GM19239 (cell line): ENCODE results near the gene SLC35A2.

ENCODE experiments used
- DNase-seq: peaks from one replicate; pipeline ENCODE4 v3.0.0; 2011; ENCODE audit warnings: low spot score; ENCODE audit not compliant: insufficient read length
- FAIRE-seq: peaks from 2 replicates; lab custom pipeline; 2011; peaks lifted over from hg19 to GRCh38; lab: Jason Lieb, UNC

Gene SLC35A2

DNA sequence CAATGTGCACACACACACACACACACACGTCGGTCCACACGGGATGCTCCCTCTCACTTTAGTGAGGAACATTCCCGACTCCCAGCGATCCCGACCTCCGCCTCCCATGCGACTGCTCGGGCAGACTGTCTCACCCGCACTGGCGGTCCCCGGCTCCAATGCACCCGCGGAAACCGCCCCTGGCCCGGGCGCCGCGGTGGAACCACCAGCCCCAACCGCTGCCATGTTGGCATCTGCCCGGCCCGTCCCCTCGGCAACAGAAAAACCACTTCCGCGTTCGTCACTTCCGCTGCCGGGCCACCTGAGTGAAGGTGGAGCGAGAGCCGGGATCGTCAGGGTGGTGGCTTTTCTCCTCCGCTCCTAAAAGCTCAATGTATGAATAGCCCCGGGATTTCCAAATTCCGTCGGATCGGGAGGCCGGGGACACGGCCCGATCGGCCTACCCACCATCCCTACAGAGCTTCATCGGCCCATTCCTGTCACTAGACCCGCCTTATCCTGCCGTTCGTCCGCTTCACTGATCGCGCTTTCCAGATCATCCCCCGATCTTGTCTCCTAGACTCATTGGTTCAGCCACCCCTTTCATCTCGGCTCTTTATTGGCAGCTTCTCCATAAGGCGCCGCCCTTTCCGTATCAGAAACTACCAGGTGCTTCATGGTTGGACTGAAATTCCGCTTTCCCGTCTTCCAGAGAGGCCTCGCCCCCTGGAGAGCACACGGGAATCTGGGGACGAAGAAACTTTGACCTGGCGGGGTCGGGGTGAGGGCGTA is at the start of gene SLC35A2:
TSS of gene SLC35A2 (minus strand) at position 235 of the 771 bp plus-strand sequence. CDS start at position 225, 10 bp downstream.
- FAIRE-seq: peak; percentile 99
- peak; percentile 68 for DNase-seq

DNA sequence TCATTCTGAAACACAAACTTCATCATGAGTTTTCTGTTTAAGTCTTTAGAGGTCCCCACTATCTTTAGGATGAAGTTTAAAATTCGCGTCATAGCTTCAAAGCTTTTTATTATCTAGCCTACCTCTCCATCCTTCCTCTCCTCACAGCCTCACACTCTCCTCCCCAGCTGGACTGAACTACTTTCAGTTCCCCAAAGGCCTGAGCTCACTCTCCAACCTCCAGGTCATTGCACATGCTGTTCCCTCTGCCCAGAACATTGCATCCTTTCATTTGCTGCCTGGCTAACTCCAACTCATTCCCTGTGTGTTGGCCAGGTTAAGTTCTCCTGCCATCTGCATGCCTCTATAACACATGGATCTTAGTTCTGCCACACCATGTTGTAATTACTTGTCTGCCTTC is 48.8 kb upstream of the SLC35A2 start:
- DNase-seq: no peak
- peak; percentile 97 for FAIRE-seq

GRCh38 chrX:48958635-48959094 is 47.2 kb upstream of the SLC35A2 start:
- peak; percentile 68 for FAIRE-seq

GRCh38 chrX:48957827-48958634 is 46.6 kb upstream of the SLC35A2 start:
- FAIRE-seq (peak; percentile 100), DNase-seq (peak; percentile 80)

More at GRCh38 chrX:48958635-48959094, 47.2 kb upstream of the SLC35A2 start:
- DNase-seq: no peak

DNA sequence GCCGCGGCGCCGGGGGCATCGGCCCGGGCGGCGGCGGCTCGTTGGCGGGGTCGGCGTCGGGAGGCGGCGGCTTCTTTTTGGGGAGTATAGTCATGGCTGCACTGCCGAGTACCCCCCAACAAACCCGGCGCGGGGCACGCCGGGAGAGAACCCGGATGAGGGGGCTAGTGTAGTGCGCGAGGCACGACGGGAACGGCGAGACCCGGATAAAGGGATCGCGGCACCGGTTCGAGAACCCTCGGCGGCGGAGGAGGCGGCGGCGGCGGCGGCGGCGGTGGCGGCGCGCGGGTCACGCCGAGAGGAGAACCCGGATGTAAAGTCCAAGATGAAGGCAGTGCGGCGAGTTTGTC is 46.0 kb upstream of the SLC35A2 start, which contains the start of gene OTUD5:
TSS of gene OTUD5 (minus strand) at position 131 of the 350 bp plus-strand sequence. CDS start at position 94, 37 bp downstream.
- no peak for FAIRE-seq
- DNase-seq: peak; percentile 74

DNA sequence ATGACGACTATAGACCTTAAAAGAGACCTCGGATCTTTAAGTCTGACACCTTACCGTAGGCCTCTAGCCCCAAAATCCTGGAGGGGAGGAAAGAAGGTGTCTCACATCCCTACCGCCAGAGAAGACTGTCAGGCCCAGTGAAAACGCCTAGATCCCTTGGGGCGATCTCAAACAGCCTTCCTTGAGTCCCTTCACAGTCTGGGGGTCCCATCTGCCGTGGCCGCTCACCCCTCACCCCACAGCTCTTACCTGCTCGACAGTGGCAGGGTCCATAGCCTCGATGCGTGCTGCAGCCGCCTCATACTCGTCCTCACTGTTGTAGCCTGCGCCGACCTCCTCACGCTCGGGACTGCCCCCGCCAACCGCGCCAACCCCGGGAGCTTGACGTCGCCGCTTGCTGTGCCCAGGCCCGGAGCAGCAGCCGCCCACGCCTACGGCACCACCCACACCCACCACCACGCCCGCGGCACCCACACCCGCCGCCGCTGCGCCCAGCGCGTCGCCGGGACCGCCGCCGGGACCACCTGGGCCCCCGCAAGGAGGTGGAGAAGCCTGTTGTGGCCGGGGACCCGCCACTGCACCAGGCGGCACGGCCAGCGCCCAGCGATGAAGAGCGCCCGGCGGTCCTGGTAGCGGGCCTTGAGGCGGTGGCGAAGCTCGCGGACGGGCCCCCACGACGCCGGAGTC is 45.4 kb upstream of the SLC35A2 start:
- no peak for DNase-seq
- FAIRE-seq: peak; percentile 78

DNA sequence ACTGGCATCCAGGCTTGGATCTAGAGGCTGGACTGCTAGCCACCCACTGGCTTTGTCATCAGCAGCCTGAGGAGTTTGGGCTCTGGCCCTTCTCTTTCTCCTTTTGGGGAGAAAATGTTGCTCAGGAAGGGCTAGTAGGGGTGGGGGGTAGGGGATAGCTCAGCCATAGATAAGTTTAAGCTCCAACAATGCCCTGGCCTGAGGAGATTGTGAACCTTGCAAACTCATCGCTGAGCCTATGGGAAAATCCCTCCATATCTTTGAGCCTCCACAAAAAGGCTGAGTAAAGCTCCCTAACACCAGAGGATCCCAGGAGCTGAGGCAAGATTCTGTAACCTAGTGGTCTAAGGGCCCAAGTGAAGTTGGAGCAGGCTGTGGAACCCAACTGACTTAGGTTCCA is 37.1 kb upstream of the SLC35A2 start:
- no peak for DNase-seq
- FAIRE-seq: no peak

DNA sequence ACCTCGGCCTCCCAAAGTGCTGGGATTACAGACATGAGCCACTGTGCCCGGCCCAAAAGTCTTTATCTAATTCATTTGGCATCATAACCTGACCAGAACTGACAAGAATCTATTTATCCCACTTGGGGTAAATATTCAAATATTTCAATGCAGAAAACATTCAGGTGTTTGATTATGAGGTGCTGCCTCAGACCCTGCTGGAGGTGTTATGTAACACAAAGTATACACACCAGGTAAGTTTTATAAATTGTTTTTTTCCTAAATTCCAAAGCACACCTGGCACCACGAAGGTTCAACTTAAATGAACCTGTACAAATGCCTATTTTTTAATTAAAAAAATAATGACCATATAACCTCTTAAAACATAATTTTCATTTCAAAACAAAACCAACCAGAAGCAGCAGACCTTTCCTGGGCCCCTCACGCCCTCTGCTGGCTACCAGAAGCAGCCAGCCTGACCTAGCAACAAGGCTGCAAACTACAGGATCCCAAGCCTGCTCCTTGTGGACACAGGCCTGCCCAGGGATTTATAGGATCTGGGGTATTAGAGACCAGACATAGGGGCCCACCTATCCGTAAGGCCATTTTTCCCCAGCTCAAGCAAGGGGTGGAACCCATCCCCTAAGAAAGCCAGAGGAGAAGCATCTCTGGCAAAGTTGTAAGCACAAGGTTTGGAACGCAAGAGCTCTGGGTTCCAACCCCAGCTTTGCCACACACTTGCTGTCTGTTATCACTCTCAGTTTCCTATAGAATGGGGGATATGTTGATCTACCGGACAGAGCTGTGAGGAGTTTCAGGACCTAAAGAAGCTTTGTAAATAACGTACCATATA is 34.3 kb upstream of the SLC35A2 start:
- peak; percentile 89 for FAIRE-seq
- DNase-seq: no peak

DNA sequence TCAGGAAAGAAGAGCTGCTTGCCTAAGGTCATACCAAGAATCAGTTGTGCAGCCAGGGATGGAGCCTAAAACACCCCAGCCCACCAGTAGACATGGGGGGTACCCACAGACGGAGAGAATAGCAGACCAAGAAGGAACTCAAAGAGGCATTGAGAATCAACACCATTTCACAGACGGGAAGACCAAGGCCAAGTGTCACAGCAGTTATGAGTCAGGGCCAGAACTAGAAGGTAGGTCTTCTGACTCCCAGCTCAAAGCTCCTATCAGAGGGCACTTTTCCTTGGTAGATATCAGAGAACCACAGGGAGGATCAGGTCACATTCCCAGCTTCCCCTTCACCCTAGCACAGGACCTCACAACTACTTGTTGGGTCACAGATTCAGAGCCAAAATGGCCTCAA is 31.4 kb upstream of the SLC35A2 start:
- DNase-seq: no peak
- FAIRE-seq: peak; percentile 53

GRCh38 chrX:48940404-48940955 is 29.0 kb upstream of the SLC35A2 start:
- FAIRE-seq (peak; percentile 64), DNase-seq (no peak)

- FAIRE-seq (no peak), DNase-seq (no peak)
Measured at GRCh38 chrX:48939524-48940228, 28.2 kb upstream of the SLC35A2 start.

DNA sequence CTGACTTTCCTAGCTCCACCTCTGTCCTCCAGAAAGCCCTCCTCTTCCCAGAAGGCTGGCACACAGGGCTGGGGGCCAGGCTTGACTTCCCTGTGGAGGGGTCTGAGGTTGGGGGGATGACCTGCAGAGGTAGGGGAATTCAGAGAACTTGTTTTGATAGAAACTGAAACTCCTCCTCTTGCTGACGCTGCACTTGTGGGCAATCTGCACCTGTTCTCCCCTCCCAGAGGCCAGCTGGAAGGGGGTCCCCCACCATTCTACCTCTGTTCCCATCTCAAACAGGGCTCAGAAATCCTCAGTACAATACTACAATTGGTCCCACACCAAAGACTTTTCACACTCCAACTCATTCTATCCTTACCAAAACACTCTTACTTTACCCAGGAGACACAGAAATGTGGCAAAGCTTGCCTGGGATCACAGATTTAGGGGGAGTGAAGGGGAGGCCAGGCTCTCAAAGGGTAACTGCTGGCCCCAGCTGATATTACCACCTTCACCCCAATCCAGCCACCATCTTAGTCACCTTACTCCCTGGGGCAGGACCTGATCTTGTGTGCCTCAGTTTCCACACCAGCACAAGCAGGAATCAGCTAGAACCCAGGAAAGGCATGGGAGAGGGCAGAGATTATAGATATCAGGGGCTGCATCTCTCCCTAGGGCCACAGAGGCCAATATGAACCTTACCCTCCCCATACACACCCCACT is 27.4 kb upstream of the SLC35A2 start:
- DNase-seq: no peak
- peak; percentile 99 for FAIRE-seq

DNA sequence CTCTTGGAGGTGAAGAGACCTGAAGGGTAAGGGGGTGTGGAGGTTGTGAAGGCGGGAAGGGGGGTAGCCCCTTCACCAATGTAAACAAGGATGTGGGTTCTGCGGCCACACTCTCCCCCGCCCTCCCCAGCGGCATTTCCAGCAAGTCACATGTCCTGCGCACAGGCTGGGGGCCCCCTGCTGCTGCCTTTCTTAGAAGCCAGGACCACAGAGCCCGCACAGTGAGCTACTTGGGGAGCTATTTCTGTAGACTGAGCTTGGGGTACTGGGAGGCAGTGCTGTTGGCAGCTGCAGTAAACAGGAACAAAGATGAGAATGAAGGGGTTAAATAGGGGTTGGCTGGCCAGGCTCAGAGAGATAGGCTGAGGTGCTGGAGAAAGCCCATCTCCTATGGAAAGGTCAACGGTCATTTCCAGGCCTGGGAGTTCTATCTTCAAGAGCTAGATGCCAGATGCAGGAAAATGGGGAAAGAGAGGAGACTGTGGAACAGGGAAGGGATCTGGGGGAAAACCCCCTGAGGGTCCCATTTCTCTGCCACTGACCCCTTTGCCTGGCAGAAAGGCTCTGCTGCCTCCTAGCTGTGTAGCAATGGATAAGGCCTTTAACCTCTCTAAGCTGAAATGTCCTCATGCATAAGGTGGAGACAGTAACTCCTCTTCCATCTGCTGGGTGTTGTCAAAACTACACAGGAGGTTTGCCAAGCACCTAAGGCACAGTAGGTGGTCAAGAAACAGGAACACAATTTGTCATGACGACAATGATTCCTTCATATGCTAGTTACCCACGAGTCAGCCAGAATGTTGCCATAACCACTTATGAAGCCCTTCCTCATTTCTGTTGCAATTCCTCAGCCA is 25.8 kb upstream of the SLC35A2 start:
- DNase-seq (no peak), FAIRE-seq (peak; percentile 100)

DNA sequence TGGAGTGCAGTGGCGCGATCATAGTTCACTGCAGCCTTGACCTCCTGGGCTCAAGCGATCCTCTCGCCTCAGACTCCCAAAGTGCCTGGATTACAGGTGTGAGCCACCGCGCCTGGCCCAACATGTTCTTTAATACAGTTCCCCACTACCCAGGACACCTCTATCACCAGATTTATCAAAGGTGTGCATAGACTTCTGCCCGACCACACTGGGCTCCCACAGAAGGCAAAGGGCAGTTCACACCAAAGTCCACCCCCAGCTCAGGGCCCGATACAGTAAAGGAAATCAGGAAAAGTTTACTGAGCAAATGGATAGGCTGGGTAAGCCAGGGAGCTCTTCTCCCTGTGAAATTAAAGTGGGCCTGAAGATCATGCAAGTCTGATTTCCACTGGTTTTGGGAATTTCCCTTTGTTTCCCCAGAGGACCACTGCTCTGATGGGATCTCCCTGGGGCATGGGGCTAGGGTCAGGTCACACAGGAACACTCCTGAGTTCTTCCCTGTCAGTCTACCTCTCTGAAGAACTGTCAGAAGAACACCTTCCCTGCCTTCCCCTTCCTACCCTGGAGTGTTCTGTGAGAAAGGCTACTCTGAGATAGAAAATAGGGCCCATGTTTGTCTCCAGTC is 25.1 kb upstream of the SLC35A2 start:
- DNase-seq (no peak), FAIRE-seq (no peak)

- DNase-seq (no peak), FAIRE-seq (no peak)
Measured at GRCh38 chrX:48935301-48935670, 23.8 kb upstream of the SLC35A2 start.

DNA sequence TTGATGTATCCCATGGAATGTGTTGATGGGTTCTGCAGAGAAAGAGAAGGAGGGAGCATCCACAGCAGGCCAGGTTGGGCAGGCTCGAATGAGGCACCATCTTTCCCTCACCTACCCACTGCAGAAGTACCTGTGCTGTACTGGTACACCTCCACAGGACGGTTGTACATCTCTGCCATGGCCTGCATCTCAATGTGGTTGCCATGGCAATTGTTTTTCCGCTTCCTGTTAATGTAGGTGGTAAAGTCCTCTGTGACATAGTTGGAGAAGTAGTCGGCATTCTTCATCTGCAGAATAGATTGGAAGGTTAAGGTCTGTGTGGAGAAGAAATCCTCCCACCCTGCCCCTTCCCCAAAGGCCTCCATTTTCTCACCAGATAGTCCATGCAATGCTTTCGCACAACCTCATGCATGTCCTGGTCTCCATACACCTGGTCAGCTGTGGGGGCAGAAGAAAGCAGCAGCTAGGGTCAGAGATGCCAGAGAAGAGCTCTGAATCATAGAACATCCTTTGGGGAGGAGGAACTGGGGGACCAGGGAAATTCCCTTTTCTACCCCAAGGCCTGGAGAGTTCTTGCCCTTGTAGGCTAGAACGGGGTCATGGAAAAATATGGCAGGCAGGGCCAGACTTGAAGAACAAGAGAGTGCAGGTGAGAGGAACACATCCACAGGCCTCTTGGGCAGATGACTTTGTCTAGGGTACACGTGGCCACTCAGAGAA is 23.3 kb upstream of the SLC35A2 start:
- FAIRE-seq: peak; percentile 85

More for the DNA sequence above, 23.3 kb upstream of the SLC35A2 start:
- DNase-seq: no peak
